ENCODE measurements around the gene DIDO1. TPM values are rescaled to one million over a fixed set of nuclear protein-coding genes. Genes with fewer than 3 reads are reported as not detected.
A peak's percentile ranks its signal among the peaks of the same experiment; 100 is the strongest.

The DIDO1 gene
- total RNA-seq, 1 experiment from 2014 or later: 120 TPM

DNA sequence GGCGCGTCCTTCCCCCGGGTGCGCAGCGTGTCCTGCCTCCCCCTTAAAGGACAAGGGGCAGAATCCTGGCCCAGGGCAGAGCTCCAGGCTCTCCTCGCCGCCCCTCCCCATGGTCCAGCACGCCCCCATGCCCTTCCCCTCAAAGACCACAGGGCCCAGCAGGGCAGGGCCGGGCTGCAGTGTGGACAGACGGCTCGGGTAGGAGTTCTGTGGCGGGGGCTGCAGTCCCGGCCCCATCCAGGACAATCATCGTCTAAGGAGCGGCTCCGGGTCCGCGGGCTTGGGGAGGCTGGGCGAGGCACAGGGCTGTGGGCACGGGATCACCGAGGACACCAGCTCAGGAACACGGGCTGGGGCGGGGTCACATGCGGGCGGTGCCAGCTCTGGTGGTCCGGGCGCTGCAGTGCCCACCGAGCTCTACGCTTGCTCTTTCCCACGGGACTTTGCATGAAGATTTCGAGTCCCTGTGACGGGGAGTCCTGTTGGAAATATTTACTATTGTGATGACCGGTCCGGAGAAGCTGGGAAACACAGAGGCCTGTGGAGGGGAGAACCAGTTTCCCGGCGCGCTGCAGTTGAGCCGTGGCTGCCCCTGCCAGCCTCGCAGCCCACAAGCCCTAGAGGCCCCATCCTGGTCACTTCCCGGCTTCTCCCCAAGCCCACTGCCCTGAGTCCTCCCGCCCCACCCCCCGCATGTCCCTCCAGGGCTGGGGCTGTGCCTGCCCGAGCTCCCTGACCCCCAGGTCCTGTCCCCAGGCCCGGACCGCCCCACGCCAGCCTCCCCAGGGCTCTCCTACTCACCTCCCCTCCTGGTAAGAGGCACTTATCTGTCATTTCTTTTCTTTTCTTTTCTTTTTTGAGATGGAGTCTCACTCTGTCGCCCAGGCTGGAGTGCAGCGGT is 46.8 kb upstream of the DIDO1 start:
- CTCF ChIA-PET: interaction anchor here (0.6 to 1.7 kb wide), 43 partner anchors 8 to 409 kb away, joined by 3 to 37 read pairs (median 4); partner anchors contain the start of genes ARFGAP1, SLC17A9 and TCFL5
- peaks cover 13% of the 10 kb centered on the region for H3K4me1 Mint-ChIP-seq (ENCODE audit: low read depth, unreplicated experiment)
- no peak for DNase-seq
- H3K27me3 Mint-ChIP-seq (ENCODE audit: insufficient read depth, unreplicated experiment): no peaks in the 10 kb centered on the region
- POLR2A ChIA-PET: interaction anchor here (0.6 to 1.0 kb wide), 3 partner anchors 36 to 75 kb away, joined by 3 to 5 read pairs (median 4); no protein-coding TSS in a partner anchor
- H3K36me3 Mint-ChIP-seq (ENCODE audit: insufficient read depth, unreplicated experiment): peaks cover 9% of the 10 kb centered on the region
- intact Hi-C loops (cut with micrococcal nuclease; ENCODE audit: unreplicated experiment): loop anchor here (1.0 to 2.0 kb wide), 2 partner anchors 20 to 36 kb away; partner anchors contain the start of gene SLC17A9
- no peak overlapping the region for H3K27ac Mint-ChIP-seq (ENCODE audit: unreplicated experiment)
- H3K4me3 Mint-ChIP-seq (ENCODE audit: unreplicated experiment): peak overlapping the region; percentile 70
- Histone ChIP-seq H3K9me3 (no peaks in the 10 kb centered on the region), H3K36me3 (ENCODE audit: control insufficient read depth, insufficient read depth, low read length) (no peaks in the 10 kb centered on the region), H3K4me1 (peaks cover 7% of the 10 kb centered on the region), H3K27me3 (replicated peaks; ENCODE audit: control insufficient read depth, insufficient read depth, low read length) (no peaks in the 10 kb centered on the region), H3K4me3 (ENCODE audit: low read depth, low read length) (peak overlapping the region; percentile 43)
- TF ChIP-seq, protein P1, sequence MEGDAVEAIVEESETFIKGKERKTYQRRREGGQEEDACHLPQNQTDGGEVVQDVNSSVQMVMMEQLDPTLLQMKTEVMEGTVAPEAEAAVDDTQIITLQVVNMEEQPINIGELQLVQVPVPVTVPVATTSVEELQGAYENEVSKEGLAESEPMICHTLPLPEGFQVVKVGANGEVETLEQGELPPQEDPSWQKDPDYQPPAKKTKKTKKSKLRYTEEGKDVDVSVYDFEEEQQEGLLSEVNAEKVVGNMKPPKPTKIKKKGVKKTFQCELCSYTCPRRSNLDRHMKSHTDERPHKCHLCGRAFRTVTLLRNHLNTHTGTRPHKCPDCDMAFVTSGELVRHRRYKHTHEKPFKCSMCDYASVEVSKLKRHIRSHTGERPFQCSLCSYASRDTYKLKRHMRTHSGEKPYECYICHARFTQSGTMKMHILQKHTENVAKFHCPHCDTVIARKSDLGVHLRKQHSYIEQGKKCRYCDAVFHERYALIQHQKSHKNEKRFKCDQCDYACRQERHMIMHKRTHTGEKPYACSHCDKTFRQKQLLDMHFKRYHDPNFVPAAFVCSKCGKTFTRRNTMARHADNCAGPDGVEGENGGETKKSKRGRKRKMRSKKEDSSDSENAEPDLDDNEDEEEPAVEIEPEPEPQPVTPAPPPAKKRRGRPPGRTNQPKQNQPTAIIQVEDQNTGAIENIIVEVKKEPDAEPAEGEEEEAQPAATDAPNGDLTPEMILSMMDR (IDR thresholded peaks at IDR 0.05; ENCODE audit: insufficient read depth in 1 of 2, low read depth in 1 of 2, low read length in 1 of 2, severe bottlenecking in 1 of 2, unreplicated experiment in 1 of 2): no peak
- H3K9me3 Mint-ChIP-seq (ENCODE audit: unreplicated experiment): no peaks in the 10 kb centered on the region
- BruUV-seq (replicated peaks): no TSS peak

DNA sequence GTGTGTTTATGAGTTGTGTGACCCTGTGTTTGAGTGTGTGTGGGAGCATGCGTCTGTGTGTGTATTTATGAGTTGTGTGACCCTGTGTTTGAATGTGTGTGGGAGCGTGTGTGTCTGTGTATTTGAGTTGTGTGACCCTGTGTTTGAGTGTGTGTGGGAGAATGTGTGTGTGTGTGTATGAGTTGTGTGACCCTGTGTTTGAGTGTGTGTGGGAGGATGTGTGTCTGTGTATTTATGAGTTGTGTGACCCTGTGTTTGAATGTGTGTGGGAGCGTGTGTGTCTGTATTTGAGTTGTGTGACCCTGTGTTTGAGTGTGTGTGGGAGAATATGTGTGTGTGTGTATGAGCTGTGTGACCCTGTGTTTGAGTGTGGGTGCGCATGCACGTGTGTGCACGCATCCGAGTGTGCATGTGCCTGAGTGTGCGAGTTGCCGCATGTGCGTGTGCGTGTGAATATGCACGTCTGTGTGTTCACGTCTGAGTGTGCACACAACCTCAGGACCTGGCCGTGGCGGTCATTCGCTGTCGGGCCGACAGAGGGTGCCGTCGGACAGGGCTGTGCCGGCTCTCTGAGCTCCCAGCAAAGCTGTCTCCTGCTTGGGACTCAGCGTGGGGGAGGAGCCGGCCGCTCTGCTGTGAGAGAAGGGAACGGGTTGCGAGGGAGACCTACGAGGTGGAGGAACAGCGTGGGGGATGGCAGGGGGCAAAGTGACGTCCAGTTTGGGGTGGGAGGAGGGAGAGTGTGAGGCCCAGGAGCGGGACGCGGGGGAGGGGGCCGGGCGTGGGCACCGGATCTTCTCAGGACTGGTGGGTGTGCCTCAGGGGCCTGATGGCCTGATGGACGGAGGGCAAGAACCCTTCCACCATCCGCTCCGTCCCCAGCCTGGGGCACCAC is 45.9 kb upstream of the DIDO1 start:
- peaks cover 9% of the 10 kb centered on the region for H3K36me3 Mint-ChIP-seq (ENCODE audit: insufficient read depth, unreplicated experiment)
- ChIA-PET CTCF (interaction anchor here (0.6 to 1.7 kb wide), 49 partner anchors 8 to 610 kb away, joined by 3 to 37 read pairs (median 5); partner anchors contain the start of genes ARFGAP1, SLC17A9 and TCFL5), POLR2A (interaction anchor here (0.6 to 1.0 kb wide), 4 partner anchors 34 to 74 kb away, joined by 3 to 10 read pairs (median 4); no protein-coding TSS in a partner anchor)
- no peaks in the 10 kb centered on the region for H3K9me3 ChIP-seq
- H3K4me3 ChIP-seq (ENCODE audit: low read depth, low read length): peak overlapping the region; percentile 43
- DNase-seq: peak; percentile 96 to 99
- TF ChIP-seq, protein P1 (IDR thresholded peaks at IDR 0.05; ENCODE audit: insufficient read depth in 1 of 2, low read depth in 1 of 2, low read length in 1 of 2, severe bottlenecking in 1 of 2, unreplicated experiment in 1 of 2): peak; percentile 99
- peak overlapping the region; percentile 70 for H3K4me3 Mint-ChIP-seq (ENCODE audit: unreplicated experiment)
- H3K36me3 ChIP-seq (ENCODE audit: control insufficient read depth, insufficient read depth, low read length): no peaks in the 10 kb centered on the region
- H3K9me3 Mint-ChIP-seq (ENCODE audit: unreplicated experiment): no peaks in the 10 kb centered on the region
- no peak overlapping the region for H3K27ac Mint-ChIP-seq (ENCODE audit: unreplicated experiment)
- intact Hi-C loops (cut with micrococcal nuclease; ENCODE audit: unreplicated experiment): loop anchor here (1.0 to 2.0 kb wide), 2 partner anchors 19 to 37 kb away; partner anchors contain the start of gene SLC17A9
- H3K27me3 ChIP-seq (replicated peaks; ENCODE audit: control insufficient read depth, insufficient read depth, low read length): no peaks in the 10 kb centered on the region
- no peaks in the 10 kb centered on the region for H3K27me3 Mint-ChIP-seq (ENCODE audit: insufficient read depth, unreplicated experiment)
- peaks cover 13% of the 10 kb centered on the region for H3K4me1 Mint-ChIP-seq (ENCODE audit: low read depth, unreplicated experiment)
- BruUV-seq (replicated peaks): TSS peak; percentile 25
- peaks cover 7% of the 10 kb centered on the region for H3K4me1 ChIP-seq

All from Caco-2 (cell line).